Uterus (tissue), 4 donors: Measurements from ENCODE around the gene HSPBAP1. TPM values are rescaled to one million over a fixed set of nuclear protein-coding genes. Genes with fewer than 3 reads are reported as not detected.

ENCODE experiments used
- DNase-seq, 2 donors: peaks; one replicate each; pipeline ENCODE4 v3.0.0-alpha.2; 2019 to 2020
- H3K27ac ChIP-seq, 2 donors: fragments of 200-600 bp; sonication (generic); 1 replicate in 1 of 2; 2 replicates in 1 of 2; pipeline ENCODE4 v1.5.1; 2016 to 2018
- H3K27me3 ChIP-seq, 2 donors: fragments of 200-600 bp; sonication (generic); one replicate each; pipeline ENCODE4 v1.5.1; 2018 to 2019; ENCODE audit warnings: control low read depth in 1 of 2
- H3K36me3 ChIP-seq, 2 donors: fragments of 200-600 bp; sonication (generic); one replicate each; pipeline ENCODE4 v1.5.1; 2019; ENCODE audit warnings: control low read depth in 1 of 2
- H3K4me1 ChIP-seq, 2 donors: fragments of 200-600 bp; sonication (generic); one replicate each; pipeline ENCODE4 v1.5.1; 2018 to 2019; ENCODE audit warnings: control low read depth in 1 of 2
- H3K4me3 ChIP-seq, 2 donors: fragments of 200-600 bp; sonication (generic); 1 replicate in 1 of 2; 2 replicates in 1 of 2; pipeline ENCODE4 v1.5.1; 2018 to 2019; ENCODE audit warnings: mild to moderate bottlenecking in 1 of 2
- H3K9me3 ChIP-seq, 2 donors: fragments of 200-600 bp; sonication (generic); one replicate each; pipeline ENCODE4 v1.5.1; 2019; ENCODE audit warnings: control low read depth in 1 of 2
- POLR2A ChIP-seq, 2 donors: fragments of 450-650 bp; IDR thresholded peaks; one replicate each; pipeline ENCODE4 v1.6.1; 2016; ENCODE audit warnings: antibody characterized with exemption in 2 of 2, mild to moderate bottlenecking in 1 of 2, moderate library complexity in 1 of 2
- intact Hi-C: fragments of 100-400 bp; cut with DNase I; formaldehyde crosslinking; loops from one replicate; pipeline ENCODE4 v1.15.1; 2023; ENCODE audit warnings: low total_unique reads
- total RNA-seq, 4 donors: library from RNA; depleted of rRNA in 3 of 4; stranded (reverse); fragments of >200 nt in 3 of 4; gene quantifications; one replicate each; pipeline versions ENCODE4 v1.1.0 to v1.2.4, GENCODE V29; 2014 to 2023
- TF ChIP-seq, protein P1 (sequence below), 4 experiments: fragments of 200-600 bp in 2 of 4; fragments of 450-650 bp in 2 of 4; sonication (generic) in 2 of 4; IDR thresholded peaks; one replicate each; pipeline ENCODE4 v1.5.1; 2016 to 2019; ENCODE audit warnings: antibody characterized with exemption in 4 of 4, mild to moderate bottlenecking in 2 of 4, moderate library complexity in 1 of 4
- donor health status: DM: yes; HTN: yes; CAD: no.

HSPBAP1 gene
- total RNA-seq, 4 donors from 2014 or later: 3.1 to 25.9 (median 11.7) TPM

DNA sequence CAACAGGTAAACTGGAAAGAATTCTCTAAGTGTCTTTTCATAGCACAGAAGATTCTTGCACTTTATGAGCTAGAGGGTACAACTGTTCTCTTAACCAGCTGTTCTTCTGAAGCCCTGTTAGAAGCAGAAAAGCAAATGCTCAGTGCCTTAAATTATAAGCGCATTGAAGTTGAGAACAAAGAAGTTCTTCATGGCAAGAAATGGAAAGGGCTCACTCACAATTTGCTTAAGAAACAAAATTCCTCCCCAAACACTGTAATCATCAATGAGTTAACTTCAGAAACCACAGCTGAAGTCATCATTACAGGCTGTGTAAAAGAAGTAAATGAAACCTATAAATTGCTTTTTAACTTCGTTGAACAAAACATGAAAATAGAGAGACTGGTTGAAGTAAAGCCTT is 93.4 kb downstream of the HSPBAP1 start:
- DNase-seq: no peak
- Histone ChIP-seq H3K36me3 (no peaks in the 10 kb centered on the region), H3K4me3 (no peak overlapping the region), H3K4me1 (no peaks in the 10 kb centered on the region), H3K27ac (no peak overlapping the region), H3K9me3 (no peaks in the 10 kb centered on the region), H3K27me3 (no peaks in the 10 kb centered on the region)
- intact Hi-C loops: no loop called here
- TF ChIP-seq POLR2A (IDR thresholded peaks at IDR 0.05): no peak
- TF ChIP-seq, protein P1, sequence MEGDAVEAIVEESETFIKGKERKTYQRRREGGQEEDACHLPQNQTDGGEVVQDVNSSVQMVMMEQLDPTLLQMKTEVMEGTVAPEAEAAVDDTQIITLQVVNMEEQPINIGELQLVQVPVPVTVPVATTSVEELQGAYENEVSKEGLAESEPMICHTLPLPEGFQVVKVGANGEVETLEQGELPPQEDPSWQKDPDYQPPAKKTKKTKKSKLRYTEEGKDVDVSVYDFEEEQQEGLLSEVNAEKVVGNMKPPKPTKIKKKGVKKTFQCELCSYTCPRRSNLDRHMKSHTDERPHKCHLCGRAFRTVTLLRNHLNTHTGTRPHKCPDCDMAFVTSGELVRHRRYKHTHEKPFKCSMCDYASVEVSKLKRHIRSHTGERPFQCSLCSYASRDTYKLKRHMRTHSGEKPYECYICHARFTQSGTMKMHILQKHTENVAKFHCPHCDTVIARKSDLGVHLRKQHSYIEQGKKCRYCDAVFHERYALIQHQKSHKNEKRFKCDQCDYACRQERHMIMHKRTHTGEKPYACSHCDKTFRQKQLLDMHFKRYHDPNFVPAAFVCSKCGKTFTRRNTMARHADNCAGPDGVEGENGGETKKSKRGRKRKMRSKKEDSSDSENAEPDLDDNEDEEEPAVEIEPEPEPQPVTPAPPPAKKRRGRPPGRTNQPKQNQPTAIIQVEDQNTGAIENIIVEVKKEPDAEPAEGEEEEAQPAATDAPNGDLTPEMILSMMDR (IDR thresholded peaks at IDR 0.05): no peak

DNA sequence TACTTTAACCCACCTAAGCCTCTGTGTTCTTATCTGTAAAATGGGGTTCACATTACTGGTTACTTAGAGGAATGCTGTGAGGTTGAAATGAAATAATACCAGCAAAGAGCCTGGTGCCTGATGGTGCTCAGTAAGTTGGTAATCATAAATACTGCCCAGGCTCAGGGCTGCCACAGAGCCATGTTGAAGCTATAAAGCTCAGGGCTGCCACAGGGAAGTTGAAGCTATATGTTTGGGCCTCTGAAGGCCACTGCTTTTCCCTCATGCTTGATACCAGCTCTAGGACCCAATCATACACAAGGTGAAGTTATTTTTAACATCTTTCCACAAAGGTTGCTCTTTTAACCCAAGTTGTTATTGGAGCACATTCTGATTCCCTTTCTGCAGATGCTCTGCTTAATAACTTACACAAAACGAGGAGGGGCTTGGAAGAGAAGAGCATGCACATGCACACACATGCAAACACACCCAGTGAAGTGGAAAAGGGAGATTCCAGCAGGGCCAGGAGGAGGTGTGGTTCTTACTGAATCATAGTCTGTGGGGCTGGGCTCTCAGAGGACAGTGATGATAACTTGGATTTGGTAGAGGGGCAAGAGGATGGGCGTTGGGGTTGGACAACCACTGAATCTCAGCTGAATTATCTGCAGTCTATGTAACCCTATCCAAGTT is 95.5 kb downstream of the HSPBAP1 start:
- no peaks in the 10 kb centered on the region for H3K36me3 ChIP-seq

DNA sequence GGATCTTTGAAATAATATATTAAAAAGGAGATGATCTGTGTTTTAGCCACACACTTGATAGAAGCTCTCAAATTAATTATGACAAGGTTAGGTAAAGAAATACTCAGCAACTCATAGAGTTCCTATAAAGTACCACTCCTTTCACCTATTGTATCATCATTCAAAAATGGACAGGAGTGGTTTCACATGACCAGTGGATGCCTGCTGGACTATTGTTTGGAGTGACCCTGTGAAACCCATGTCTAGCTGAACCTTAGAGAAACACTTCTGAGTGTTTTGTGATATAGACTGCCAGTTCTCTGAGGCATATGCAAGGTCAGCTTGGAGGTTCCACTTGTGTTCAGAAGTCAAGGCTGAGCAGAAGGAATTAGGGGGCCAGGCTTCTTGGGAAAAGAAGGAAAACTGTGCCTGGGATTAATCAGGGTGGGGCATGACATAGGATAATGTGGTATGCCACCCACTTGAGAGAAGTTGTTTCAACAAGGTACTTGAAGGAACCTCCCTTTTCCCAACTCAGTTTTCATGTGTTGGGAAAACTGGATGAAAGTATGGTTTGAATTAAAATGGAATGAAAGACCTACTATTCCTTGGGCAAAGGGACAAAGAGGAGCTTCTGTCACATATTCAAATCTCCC is 97.6 kb downstream of the HSPBAP1 start:
- intact Hi-C loops: no loop called here
- Histone ChIP-seq H3K27me3 (no peaks in the 10 kb centered on the region), H3K36me3 (no peaks in the 10 kb centered on the region), H3K9me3 (no peaks in the 10 kb centered on the region), H3K4me3 (no peak overlapping the region), H3K27ac (no peak overlapping the region), H3K4me1 (no peaks in the 10 kb centered on the region)
- DNase-seq: no peak
- TF ChIP-seq, protein P1 (IDR thresholded peaks at IDR 0.05): no peak

More for the DNA sequence above, 95.5 kb downstream of the HSPBAP1 start:
- H3K4me1 ChIP-seq: no peaks in the 10 kb centered on the region
- no peaks in the 10 kb centered on the region for H3K9me3 ChIP-seq
- no peaks in the 10 kb centered on the region for H3K27me3 ChIP-seq
- no peak overlapping the region for H3K27ac ChIP-seq
- DNase-seq: no peak
- intact Hi-C loops: no loop called here
- no peak overlapping the region for H3K4me3 ChIP-seq
- TF ChIP-seq, protein P1 (IDR thresholded peaks at IDR 0.05): no peak
- no peak for TF ChIP-seq POLR2A (IDR thresholded peaks at IDR 0.05)

DNA sequence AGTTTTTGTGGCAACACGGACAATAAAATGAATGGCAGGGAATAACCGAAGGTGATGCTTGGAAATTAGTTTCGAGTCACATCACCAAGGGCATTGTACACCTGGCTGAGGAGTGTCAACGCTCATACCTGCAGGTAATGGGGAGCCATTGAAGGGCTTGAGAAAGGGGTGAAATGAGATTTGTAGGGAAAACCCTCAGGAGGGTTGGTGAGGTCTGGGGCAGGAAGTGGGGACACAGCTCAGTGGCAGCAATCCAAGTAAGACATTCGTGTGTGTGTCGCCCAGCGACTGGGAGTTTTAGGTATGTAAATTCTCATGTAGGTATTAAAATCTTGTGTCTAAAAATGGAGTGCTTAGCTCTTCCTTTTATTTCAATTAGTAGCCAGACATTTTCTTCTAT is 98.7 kb downstream of the HSPBAP1 start:
- DNase-seq: no peak
- intact Hi-C loops: no loop called here
- Histone ChIP-seq H3K27me3 (no peaks in the 10 kb centered on the region), H3K36me3 (no peaks in the 10 kb centered on the region), H3K27ac (no peak overlapping the region), H3K4me3 (no peak overlapping the region), H3K4me1 (no peaks in the 10 kb centered on the region), H3K9me3 (no peaks in the 10 kb centered on the region)
- TF ChIP-seq POLR2A (IDR thresholded peaks at IDR 0.05): no peak
- TF ChIP-seq, protein P1 (IDR thresholded peaks at IDR 0.05): no peak

DNA sequence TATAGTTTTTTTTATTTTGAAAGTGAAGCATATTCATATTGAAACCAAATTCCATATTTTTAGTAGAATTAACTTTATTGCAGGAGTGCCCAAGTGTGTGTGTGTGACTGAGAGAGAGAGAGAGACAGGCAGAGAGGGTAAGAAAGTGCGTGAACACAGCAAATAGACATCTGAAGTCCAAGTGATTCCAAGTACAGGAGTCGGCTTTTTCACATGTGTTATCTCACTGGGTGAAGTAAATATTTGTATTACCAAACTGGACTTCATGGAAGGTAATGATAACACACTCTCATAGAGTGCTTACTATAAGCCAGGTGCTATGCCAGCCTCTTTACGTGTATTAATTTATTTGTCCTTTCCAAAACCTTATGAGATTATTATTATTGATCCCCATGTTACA is 101.0 kb downstream of the HSPBAP1 start:
- no peak for TF ChIP-seq POLR2A (IDR thresholded peaks at IDR 0.05)
- TF ChIP-seq, protein P1 (IDR thresholded peaks at IDR 0.05): no peak
- Histone ChIP-seq H3K27me3 (no peaks in the 10 kb centered on the region), H3K9me3 (no peaks in the 10 kb centered on the region), H3K27ac (no peak overlapping the region), H3K36me3 (no peaks in the 10 kb centered on the region), H3K4me3 (no peak overlapping the region), H3K4me1 (no peaks in the 10 kb centered on the region)
- intact Hi-C loops: no loop called here
- DNase-seq: no peak
